Gastrocnemius medialis (tissue), 4 donors: ENCODE data around the gene TSPAN11.

Source experiments
- CTCF ChIP-seq, 5 experiments: fragments of 450-650 bp in 3 of 5; fragments of 200-600 bp in 2 of 5; sonication (generic) in 2 of 5; IDR thresholded peaks in 4 of 5; conservative IDR thresholded peaks in 1 of 5; 1 replicate in 4 of 5; 2 replicates in 1 of 5; pipeline ENCODE4 v1.5.1; 2016 to 2019; ENCODE audit warnings: antibody characterized with exemption in 5 of 5, mild to moderate bottlenecking in 3 of 5, moderate library complexity in 3 of 5
- POLR2A ChIP-seq, 2 donors: fragments of 450-650 bp; IDR thresholded peaks; one replicate each; pipeline ENCODE4 v1.6.1; 2017; ENCODE audit warnings: antibody characterized with exemption in 2 of 2, mild to moderate bottlenecking in 2 of 2, moderate library complexity in 2 of 2

- no peak for TF ChIP-seq POLR2A (IDR thresholded peaks at IDR 0.05)
- TF ChIP-seq CTCF (IDR thresholded peaks at IDR 0.05 in 4 of 5, conservative IDR thresholded peaks at IDR 0.05 in 1 of 5), result no peak
Measured at GRCh38 chr12:31005256-31005943, 78.9 kb downstream of the TSPAN11 start.
